Measurements from ENCODE around the gene FUT4. TPM values are rescaled to one million over a fixed set of nuclear protein-coding genes. Genes with fewer than 3 reads are reported as not detected.
"Not testable (repeated sequence)": the region's sequence is repeated elsewhere in the genome, so short reads cannot be mapped to it uniquely, and the experiment has no call there.

Gene FUT4
- total RNA-seq, 1 donor from 2014 or later: 8.0 TPM

- Mint-ChIP-seq H3K4me3 (no peak overlapping the region), H3K27me3 (ENCODE audit: insufficient read depth) (no peaks in the 10 kb centered on the region), H3K27ac (no peak overlapping the region), H3K36me3 (ENCODE audit: low read depth) (no peaks in the 10 kb centered on the region), H3K9me3 (no peaks in the 10 kb centered on the region), H3K4me1 (ENCODE audit: low read depth) (no peaks in the 10 kb centered on the region)
- no peak for DNase-seq (ENCODE audit: low spot score)
- intact Hi-C loops (cut with micrococcal nuclease): no loop called here
Measured at GRCh38 chr11:94560834-94561233, 17.1 kb downstream of the FUT4 start.

GRCh38 chr11:94563176-94563847 lies 19.6 kb downstream of the FUT4 start:
- intact Hi-C loops (cut with micrococcal nuclease): no loop called here
- no peaks in the 10 kb centered on the region for H3K27me3 Mint-ChIP-seq (ENCODE audit: insufficient read depth)
- H3K27ac Mint-ChIP-seq: no peak overlapping the region
- H3K4me1 Mint-ChIP-seq (ENCODE audit: low read depth): no peaks in the 10 kb centered on the region
- H3K9me3 Mint-ChIP-seq: no peaks in the 10 kb centered on the region
- no peak overlapping the region for H3K4me3 Mint-ChIP-seq
- no peak for DNase-seq (ENCODE audit: low spot score)
- no peaks in the 10 kb centered on the region for H3K36me3 Mint-ChIP-seq (ENCODE audit: low read depth)

GRCh38 chr11:94563848-94564467 lies 20.2 kb downstream of the FUT4 start:
- no peaks in the 10 kb centered on the region for H3K27me3 Mint-ChIP-seq (ENCODE audit: insufficient read depth)

GRCh38 chr11:94567181-94567670 lies 23.5 kb downstream of the FUT4 start, which contains the start of gene PIWIL4:
Gene PIWIL4 (plus strand): TSS chr11:94567368. CDS start chr11:94567519, 151 bp downstream.
- Mint-ChIP-seq H3K27me3 (ENCODE audit: insufficient read depth) (no peaks in the 10 kb centered on the region), H3K27ac (no peak within 1 kb of the TSS), H3K9me3 (no peaks in the 10 kb centered on the region), H3K4me3 (no peak within 1 kb of the TSS), H3K36me3 (ENCODE audit: low read depth) (no peaks in the 10 kb centered on the region), H3K4me1 (ENCODE audit: low read depth) (no peaks in the 10 kb centered on the region)
- no peak for DNase-seq (ENCODE audit: low spot score)
- intact Hi-C loops (cut with micrococcal nuclease): no loop called here

More at GRCh38 chr11:94563848-94564467, 20.2 kb downstream of the FUT4 start:
- Mint-ChIP-seq H3K4me3 (no peak overlapping the region), H3K9me3 (no peaks in the 10 kb centered on the region), H3K27ac (no peak overlapping the region), H3K36me3 (ENCODE audit: low read depth) (no peaks in the 10 kb centered on the region), H3K4me1 (ENCODE audit: low read depth) (no peaks in the 10 kb centered on the region)
- intact Hi-C loops (cut with micrococcal nuclease): no loop called here
- no peak for DNase-seq (ENCODE audit: low spot score)

- no peak overlapping the region for H3K27ac Mint-ChIP-seq
- H3K4me3 Mint-ChIP-seq: no peak overlapping the region
- H3K9me3 Mint-ChIP-seq: no peaks in the 10 kb centered on the region
- H3K4me1 Mint-ChIP-seq (ENCODE audit: low read depth): no peaks in the 10 kb centered on the region
- H3K36me3 Mint-ChIP-seq (ENCODE audit: low read depth): no peaks in the 10 kb centered on the region
- intact Hi-C loops (cut with micrococcal nuclease): no loop called here
- no peaks in the 10 kb centered on the region for H3K27me3 Mint-ChIP-seq (ENCODE audit: insufficient read depth)
- no peak for DNase-seq (ENCODE audit: low spot score)
Measured at GRCh38 chr11:94568200-94568599, 24.5 kb downstream of the FUT4 start.

- H3K36me3 Mint-ChIP-seq (ENCODE audit: low read depth): no peaks in the 10 kb centered on the region
- no peaks in the 10 kb centered on the region for H3K9me3 Mint-ChIP-seq
- H3K4me3 Mint-ChIP-seq: no peak overlapping the region
- no peak for DNase-seq (ENCODE audit: low spot score)
- H3K27ac Mint-ChIP-seq: no peak overlapping the region
- no peaks in the 10 kb centered on the region for H3K27me3 Mint-ChIP-seq (ENCODE audit: insufficient read depth)
- no peaks in the 10 kb centered on the region for H3K4me1 Mint-ChIP-seq (ENCODE audit: low read depth)
- intact Hi-C loops (cut with micrococcal nuclease): no loop called here
Measured at GRCh38 chr11:94568717-94569116, 25.0 kb downstream of the FUT4 start.

- H3K27me3 Mint-ChIP-seq (ENCODE audit: insufficient read depth); DNase-seq (ENCODE audit: low spot score); H3K9me3 Mint-ChIP-seq; H3K27ac Mint-ChIP-seq; H3K36me3 Mint-ChIP-seq (ENCODE audit: low read depth); intact Hi-C loops (cut with micrococcal nuclease); H3K4me1 Mint-ChIP-seq (ENCODE audit: low read depth); H3K4me3 Mint-ChIP-seq: not testable (repeated sequence)
Measured at GRCh38 chr11:94572975-94573374, 29.3 kb downstream of the FUT4 start.

- Mint-ChIP-seq H3K27me3 (ENCODE audit: insufficient read depth) (no peaks in the 10 kb centered on the region), H3K27ac (no peak overlapping the region), H3K4me1 (ENCODE audit: low read depth) (no peaks in the 10 kb centered on the region), H3K9me3 (no peaks in the 10 kb centered on the region), H3K36me3 (ENCODE audit: low read depth) (no peaks in the 10 kb centered on the region), H3K4me3 (no peak overlapping the region)
- intact Hi-C loops (cut with micrococcal nuclease): no loop called here
- no peak for DNase-seq (ENCODE audit: low spot score)
Measured at GRCh38 chr11:94574193-94574961, 30.7 kb downstream of the FUT4 start.

GRCh38 chr11:94576306-94576705 lies 32.6 kb downstream of the FUT4 start:
- no peaks in the 10 kb centered on the region for H3K27me3 Mint-ChIP-seq (ENCODE audit: insufficient read depth)
- DNase-seq (ENCODE audit: low spot score): no peak
- intact Hi-C loops (cut with micrococcal nuclease): no loop called here

GRCh38 chr11:94577841-94578240 lies 34.1 kb downstream of the FUT4 start:
- no peak overlapping the region for H3K27ac Mint-ChIP-seq
- no peaks in the 10 kb centered on the region for H3K4me1 Mint-ChIP-seq (ENCODE audit: low read depth)
- H3K9me3 Mint-ChIP-seq: no peaks in the 10 kb centered on the region
- H3K36me3 Mint-ChIP-seq (ENCODE audit: low read depth): no peaks in the 10 kb centered on the region
- DNase-seq (ENCODE audit: low spot score): no peak
- H3K27me3 Mint-ChIP-seq (ENCODE audit: insufficient read depth): no peaks in the 10 kb centered on the region
- intact Hi-C loops (cut with micrococcal nuclease): no loop called here
- H3K4me3 Mint-ChIP-seq: no peak overlapping the region

More at GRCh38 chr11:94576306-94576705, 32.6 kb downstream of the FUT4 start:
- H3K4me1 Mint-ChIP-seq (ENCODE audit: low read depth): no peaks in the 10 kb centered on the region
- H3K27ac Mint-ChIP-seq: no peak overlapping the region
- H3K36me3 Mint-ChIP-seq (ENCODE audit: low read depth): no peaks in the 10 kb centered on the region
- H3K9me3 Mint-ChIP-seq: no peaks in the 10 kb centered on the region
- no peak overlapping the region for H3K4me3 Mint-ChIP-seq

- Mint-ChIP-seq H3K27me3 (ENCODE audit: insufficient read depth) (no peaks in the 10 kb centered on the region), H3K4me3 (no peak overlapping the region)
- intact Hi-C loops (cut with micrococcal nuclease): no loop called here
Measured at GRCh38 chr11:94581926-94582325, 38.2 kb downstream of the FUT4 start.

GRCh38 chr11:94583213-94583865 lies 39.6 kb downstream of the FUT4 start:
- no peak for DNase-seq (ENCODE audit: low spot score)
- intact Hi-C loops (cut with micrococcal nuclease): no loop called here
- H3K27me3 Mint-ChIP-seq (ENCODE audit: insufficient read depth): no peaks in the 10 kb centered on the region
- no peaks in the 10 kb centered on the region for H3K9me3 Mint-ChIP-seq
- H3K27ac Mint-ChIP-seq: no peak overlapping the region
- H3K4me3 Mint-ChIP-seq: no peak overlapping the region
- no peaks in the 10 kb centered on the region for H3K4me1 Mint-ChIP-seq (ENCODE audit: low read depth)
- H3K36me3 Mint-ChIP-seq (ENCODE audit: low read depth): no peaks in the 10 kb centered on the region

More at GRCh38 chr11:94581926-94582325, 38.2 kb downstream of the FUT4 start:
- no peak overlapping the region for H3K27ac Mint-ChIP-seq
- H3K36me3 Mint-ChIP-seq (ENCODE audit: low read depth): no peaks in the 10 kb centered on the region
- no peaks in the 10 kb centered on the region for H3K9me3 Mint-ChIP-seq
- no peaks in the 10 kb centered on the region for H3K4me1 Mint-ChIP-seq (ENCODE audit: low read depth)
- no peak for DNase-seq (ENCODE audit: low spot score)

Data from activated T-helper 1 cell treated with anti-CD3 and anti-CD28 coated beads, Interleukin-12 subunit alpha, Interleukin-12 subunit beta, Interleukin-2, Interleukin-4 antibody, amounts not matched to agents 30 ng/mL and 10 ng/mL and 1 ng/mL, durations not matched to agents 14 hours and 24 hours and 36 hours (primary cell).